CD4-positive, alpha-beta memory T cell (primary cell): ENCODE results near the gene SIK3. TPM values are rescaled to one million over a fixed set of nuclear protein-coding genes. Genes with fewer than 3 reads are reported as not detected.
A peak's percentile ranks its signal among the peaks of the same experiment; 100 is the strongest.

ENCODE experiments used
- CTCF ChIA-PET: fragments of 350-600 bp; sonication (Branson Sonifier 250); formaldehyde crosslinking; loops from one replicate; lab custom pipeline; 2021; ENCODE audit warnings: inconsistent platforms; ENCODE audit not compliant: partially characterized antibody; lab: Charles Lee
- POLR2A ChIA-PET: fragments of 350-600 bp; sonication (Branson Sonifier 250); formaldehyde crosslinking; loops from one replicate; lab custom pipeline; 2021; ENCODE audit not compliant: partially characterized antibody; lab: Charles Lee
- DNase-seq, 5 donors: peaks; one replicate each; pipeline versions ENCODE4 v3.0.0 to v3.0.0-alpha.2; 2020 to 2022; ENCODE audit warnings: mixed read lengths in 1 of 5
- H3K27ac ChIP-seq: one replicate; pipeline ENCODE4 v1.7.0; 2013; ENCODE audit warnings: low read depth, low read length
- H3K27me3 ChIP-seq: 2 replicates; pipeline ENCODE4 v1.7.0; 2013; ENCODE audit warnings: mild to moderate bottlenecking, low read length, moderate library complexity; ENCODE audit not compliant: insufficient read depth
- H3K36me3 ChIP-seq: 2 replicates; pipeline ENCODE4 v1.7.0; 2013; ENCODE audit warnings: mild to moderate bottlenecking, low read length, moderate library complexity; ENCODE audit not compliant: insufficient read depth
- H3K4me1 ChIP-seq: 2 replicates; pipeline ENCODE4 v1.7.0; 2013; ENCODE audit warnings: mild to moderate bottlenecking, low read length, moderate library complexity; ENCODE audit not compliant: insufficient read depth
- H3K4me3 ChIP-seq, 2 donors: one replicate each; pipeline ENCODE4 v1.7.0; 2013; ENCODE audit warnings: low read length in 2 of 2, mild to moderate bottlenecking in 1 of 2
- H3K9me3 ChIP-seq, 2 donors: one replicate each; pipeline ENCODE4 v1.7.0; 2013; ENCODE audit warnings: low read length in 2 of 2, control low read depth in 1 of 2; ENCODE audit not compliant: control insufficient read depth in 1 of 2
- H3K27ac Mint-ChIP-seq, 7 donors: one replicate each; pipeline ENCODE4 v1.8.0; 2020 to 2021; ENCODE audit warnings: mixed read lengths in 7 of 7, mild to moderate bottlenecking in 6 of 7, inconsistent platforms in 3 of 7, moderate library complexity in 3 of 7
- H3K27me3 Mint-ChIP-seq, 2 donors: one replicate each; pipeline ENCODE4 v1.8.0; 2020 to 2021; ENCODE audit warnings: mixed read lengths in 2 of 2
- H3K36me3 Mint-ChIP-seq, 2 donors: one replicate each; pipeline ENCODE4 v1.8.0; 2020 to 2021; ENCODE audit warnings: mixed read lengths in 2 of 2, inconsistent platforms in 1 of 2, mild to moderate bottlenecking in 1 of 2
- H3K4me1 Mint-ChIP-seq, 4 donors: one replicate each; pipeline ENCODE4 v1.8.0; 2020 to 2021; ENCODE audit warnings: mixed read lengths in 4 of 4, mild to moderate bottlenecking in 1 of 4
- H3K4me3 Mint-ChIP-seq, 8 donors: one replicate each; pipeline ENCODE4 v1.8.0; 2020 to 2021; ENCODE audit warnings: mixed read lengths in 8 of 8, mild to moderate bottlenecking in 7 of 8, moderate library complexity in 6 of 8, inconsistent platforms in 3 of 8
- H3K9me3 Mint-ChIP-seq, 8 donors: one replicate each; pipeline ENCODE4 v1.8.0; 2020 to 2021; ENCODE audit warnings: mixed read lengths in 8 of 8, mild to moderate bottlenecking in 5 of 8, inconsistent platforms in 3 of 8, moderate library complexity in 1 of 8
- intact Hi-C: fragments of 100-400 bp; cut with micrococcal nuclease; formaldehyde crosslinking; loops from one replicate; pipeline ENCODE4 v1.15.1; 2023
- polyA plus RNA-seq, 2 donors: library from polyadenylated mRNA; unstranded; fragments of 300-500 nt; fragmentation: Illumina TruSeq; gene quantifications; one replicate each; pipeline ENCODE4 v1.2.3, GENCODE V29; 2021
- total RNA-seq, 2 experiments: library from RNA; stranded (reverse); gene quantifications; one replicate each; pipeline ENCODE4 v1.2.3, GENCODE V29; 2021

The SIK3 gene
- total and polyA plus RNA-seq, 4 experiments from 2014 or later, result 9.7 to 97.5 (median 62.5) TPM

DNA sequence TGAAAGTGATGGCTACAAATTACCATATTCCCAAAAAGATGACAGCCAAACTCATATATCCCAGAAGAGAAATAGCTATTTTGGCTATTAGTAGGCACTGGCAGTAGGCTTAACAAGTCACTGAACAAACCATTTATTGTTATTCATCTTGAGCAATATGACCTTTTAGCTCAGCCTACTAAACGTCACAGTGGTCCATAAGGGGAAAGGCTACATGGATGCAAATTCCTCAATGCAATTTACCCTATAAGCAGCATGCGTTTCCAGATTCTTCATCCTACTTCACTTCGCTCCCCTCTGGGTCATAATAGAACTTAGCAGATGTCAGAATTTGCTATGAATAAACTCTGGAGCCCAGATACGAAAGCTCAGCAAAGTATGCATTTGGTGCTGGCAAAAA, 114.0 kb downstream of the SIK3 start:
- H3K27me3 ChIP-seq, result no peaks in the 10 kb centered on the region
- H3K36me3 ChIP-seq, result no peaks in the 10 kb centered on the region
- H3K4me1 ChIP-seq, result peaks cover 38% of the 10 kb centered on the region
- H3K27ac Mint-ChIP-seq, result peak overlapping the region in 1 of 7 donors; percentile 42
- no peak for DNase-seq
- H3K4me1 Mint-ChIP-seq, result peaks cover 44 to 79% (median 62%) of the 10 kb centered on the region in 4 donors
- H3K27me3 Mint-ChIP-seq, result no peaks in the 10 kb centered on the region
- no peak overlapping the region for H3K4me3 ChIP-seq
- H3K27ac ChIP-seq, result no peak overlapping the region
- intact Hi-C loops, result no loop called here
- H3K9me3 ChIP-seq, result no peaks in the 10 kb centered on the region
- no peaks in the 10 kb centered on the region for H3K9me3 Mint-ChIP-seq
- no peak overlapping the region for H3K4me3 Mint-ChIP-seq
- CTCF ChIA-PET, result interaction anchor here (0.7 kb wide), 1 partner anchor 29 kb away, joined by 3 read pairs; no protein-coding TSS in a partner anchor
- peaks cover 4 to 14% of the 10 kb centered on the region in 2 donors for H3K36me3 Mint-ChIP-seq
- POLR2A ChIA-PET, result interaction anchor here (0.9 to 1.2 kb wide), 3 partner anchors 9 to 13 kb away, joined by 3 read pairs; no protein-coding TSS in a partner anchor

GRCh38 chr11:116981266-116981885, 116.9 kb downstream of the SIK3 start:
- no peak for DNase-seq
- Histone ChIP-seq H3K27me3 (no peaks in the 10 kb centered on the region), H3K9me3 (no peaks in the 10 kb centered on the region), H3K4me1 (peaks cover 17% of the 10 kb centered on the region), H3K4me3 (no peak overlapping the region), H3K27ac (no peak overlapping the region), H3K36me3 (no peaks in the 10 kb centered on the region)
- POLR2A ChIA-PET, result no interaction called here
- Mint-ChIP-seq H3K27me3 (no peaks in the 10 kb centered on the region), H3K4me3 (no peak overlapping the region), H3K9me3 (no peaks in the 10 kb centered on the region), H3K36me3 (peaks cover 4 to 8% of the 10 kb centered on the region in 2 donors), H3K4me1 (peaks cover 27 to 72% (median 48%) of the 10 kb centered on the region in 4 donors), H3K27ac (peak overlapping the region in 6 of 7 donors; percentile 7 to 83 (median 52))
- intact Hi-C loops, result no loop called here
- CTCF ChIA-PET, result no interaction called here

- Mint-ChIP-seq H3K4me3 (peak overlapping the region in 7 of 8 donors; percentile 5 to 63 (median 50)), H3K4me1 (peaks cover 24 to 66% (median 45%) of the 10 kb centered on the region in 4 donors), H3K27ac (peak overlapping the region; percentile 6 to 90 (median 81)), H3K36me3 (peaks cover 7 to 8% of the 10 kb centered on the region in 2 donors), H3K27me3 (no peaks in the 10 kb centered on the region), H3K9me3 (no peaks in the 10 kb centered on the region)
- no peaks in the 10 kb centered on the region for H3K9me3 ChIP-seq
- intact Hi-C loops, result no loop called here
- H3K4me3 ChIP-seq, result no peak overlapping the region
- peaks cover 7% of the 10 kb centered on the region for H3K4me1 ChIP-seq
- H3K36me3 ChIP-seq, result no peaks in the 10 kb centered on the region
- H3K27me3 ChIP-seq, result no peaks in the 10 kb centered on the region
- peak in 1 of 5 donors; percentile 10 for DNase-seq
- ChIA-PET POLR2A (no interaction called here), CTCF (no interaction called here)
- H3K27ac ChIP-seq, result no peak overlapping the region
Observed at GRCh38 chr11:116980136-116980793, 118.0 kb downstream of the SIK3 start.

DNA sequence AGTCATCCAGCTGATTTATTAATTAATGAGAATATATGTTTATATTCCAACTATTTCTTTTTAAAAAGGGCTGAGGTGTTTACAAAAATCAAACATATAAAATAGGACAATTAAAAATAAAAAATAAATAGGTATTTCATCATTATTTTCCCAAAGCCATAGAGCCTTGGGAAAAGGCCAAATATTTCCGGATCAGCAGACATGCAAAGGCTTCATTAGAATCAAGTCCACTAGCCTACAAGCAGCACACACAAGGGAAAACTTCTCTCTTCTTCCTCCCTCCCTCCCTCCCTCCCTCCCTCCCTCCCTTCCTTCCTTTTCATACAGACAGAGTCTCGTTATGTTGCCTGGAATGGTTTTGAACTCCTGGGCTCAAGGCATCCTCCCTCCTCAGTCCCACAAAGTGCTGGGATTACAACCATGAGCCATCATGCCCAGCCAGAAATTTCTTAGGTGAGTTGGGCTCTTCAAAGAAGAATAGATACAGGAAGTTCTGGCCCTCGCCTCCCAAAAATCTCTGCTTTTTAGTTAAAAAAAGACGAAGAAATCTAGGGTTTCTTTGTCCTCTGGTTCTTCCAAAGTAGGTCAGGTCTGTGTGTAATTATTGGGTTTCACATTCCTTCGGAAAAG, 121.2 kb downstream of the SIK3 start:
- no peaks in the 10 kb centered on the region for H3K9me3 ChIP-seq
- H3K27ac ChIP-seq, result no peak overlapping the region
- Mint-ChIP-seq H3K27ac (peak overlapping the region in 1 of 7 donors; percentile 35), H3K36me3 (peaks cover 7 to 8% of the 10 kb centered on the region in 2 donors), H3K4me1 (peaks cover 27 to 66% (median 48%) of the 10 kb centered on the region in 4 donors), H3K27me3 (no peaks in the 10 kb centered on the region), H3K4me3 (no peak overlapping the region), H3K9me3 (no peaks in the 10 kb centered on the region)
- H3K4me3 ChIP-seq, result no peak overlapping the region
- CTCF ChIA-PET, result interaction anchor here (1.1 kb wide), 1 partner anchor 129 kb away, joined by 3 read pairs; no protein-coding TSS in a partner anchor
- DNase-seq, result no peak
- H3K36me3 ChIP-seq, result no peaks in the 10 kb centered on the region
- POLR2A ChIA-PET, result no interaction called here
- H3K4me1 ChIP-seq, result no peaks in the 10 kb centered on the region
- intact Hi-C loops, result no loop called here
- no peaks in the 10 kb centered on the region for H3K27me3 ChIP-seq

DNA sequence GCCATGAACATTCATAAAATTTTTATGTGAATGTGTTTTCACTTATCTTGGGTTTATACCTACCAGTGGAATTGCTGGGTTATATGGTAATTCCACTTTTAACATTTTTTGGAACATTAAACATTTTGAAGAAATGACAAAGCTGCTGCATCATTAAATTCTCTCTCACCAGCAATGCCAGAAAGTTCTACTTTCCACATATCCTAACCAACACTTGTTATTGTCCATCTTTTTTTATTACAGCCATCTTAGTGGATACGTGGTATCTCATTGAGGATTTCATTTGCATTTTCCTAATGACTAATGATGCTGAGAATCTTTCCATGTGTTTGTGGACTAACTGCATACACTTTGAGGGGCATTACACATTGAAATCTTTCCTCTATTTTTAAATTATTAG, 122.6 kb downstream of the SIK3 start:
- Histone ChIP-seq H3K4me3 (no peak overlapping the region), H3K4me1 (no peaks in the 10 kb centered on the region), H3K9me3 (no peaks in the 10 kb centered on the region), H3K27ac (no peak overlapping the region), H3K36me3 (no peaks in the 10 kb centered on the region), H3K27me3 (no peaks in the 10 kb centered on the region)
- Mint-ChIP-seq H3K27me3 (no peaks in the 10 kb centered on the region), H3K9me3 (no peaks in the 10 kb centered on the region), H3K36me3 (peaks cover 3 to 8% of the 10 kb centered on the region in 2 donors), H3K27ac (no peak overlapping the region), H3K4me3 (no peak overlapping the region), H3K4me1 (peaks cover 19 to 59% (median 44%) of the 10 kb centered on the region in 4 donors)
- no peak for DNase-seq
- ChIA-PET POLR2A (no interaction called here), CTCF (no interaction called here)
- intact Hi-C loops, result no loop called here

DNA sequence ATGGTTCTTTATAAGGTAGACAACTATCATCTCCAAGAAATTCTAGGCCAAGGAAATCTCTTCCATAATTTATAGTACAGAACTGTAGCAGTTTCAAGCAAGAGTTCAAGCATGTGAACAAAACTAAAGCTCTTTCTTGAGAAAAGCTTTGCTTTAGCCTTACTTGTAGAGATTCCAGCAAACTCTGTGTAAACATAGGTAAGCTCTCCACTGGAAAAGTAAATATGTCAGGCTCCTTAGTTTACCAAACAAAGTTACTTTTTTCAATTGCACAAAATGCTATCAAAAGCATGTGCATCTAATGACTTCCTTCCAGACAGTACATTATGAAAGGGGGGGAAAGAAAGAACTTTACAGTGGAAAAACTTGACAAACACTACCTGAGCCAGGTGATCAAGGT, 125.0 kb downstream of the SIK3 start:
- Mint-ChIP-seq H3K27me3 (no peaks in the 10 kb centered on the region), H3K9me3 (no peaks in the 10 kb centered on the region), H3K4me1 (peaks cover 20 to 49% (median 40%) of the 10 kb centered on the region in 4 donors), H3K4me3 (no peak overlapping the region), H3K36me3 (peaks cover 2 to 3% of the 10 kb centered on the region in 2 donors), H3K27ac (peak overlapping the region in 4 of 7 donors; percentile 1 to 36 (median 12))
- H3K4me1 ChIP-seq, result peaks cover 6% of the 10 kb centered on the region
- H3K27ac ChIP-seq, result no peak overlapping the region
- POLR2A ChIA-PET, result interaction anchor here (0.8 to 0.9 kb wide), 2 partner anchors 10 to 13 kb away, joined by 3 read pairs; no protein-coding TSS in a partner anchor
- H3K9me3 ChIP-seq, result no peaks in the 10 kb centered on the region
- intact Hi-C loops, result no loop called here
- no peaks in the 10 kb centered on the region for H3K36me3 ChIP-seq
- DNase-seq, result no peak
- H3K27me3 ChIP-seq, result no peaks in the 10 kb centered on the region
- CTCF ChIA-PET, result interaction anchor here (1.0 to 1.5 kb wide), 2 partner anchors 126 to 241 kb away, joined by 3 read pairs; no protein-coding TSS in a partner anchor
- no peak overlapping the region for H3K4me3 ChIP-seq

- H3K27ac Mint-ChIP-seq, result peak overlapping the region in 4 of 7 donors; percentile 9 to 56 (median 30)
- POLR2A ChIA-PET, result interaction anchor here (0.9 kb wide), 1 partner anchor 12 kb away, joined by 3 read pairs; no protein-coding TSS in a partner anchor
- no peak overlapping the region for H3K4me3 Mint-ChIP-seq
Observed at GRCh38 chr11:116972691-116973090, 125.5 kb downstream of the SIK3 start.

More at GRCh38 chr11:116972691-116973090, 125.5 kb downstream of the SIK3 start:
- Histone ChIP-seq H3K4me1 (peaks cover 6% of the 10 kb centered on the region), H3K9me3 (no peaks in the 10 kb centered on the region), H3K4me3 (no peak overlapping the region), H3K27me3 (no peaks in the 10 kb centered on the region), H3K36me3 (no peaks in the 10 kb centered on the region), H3K27ac (no peak overlapping the region)
- H3K9me3 Mint-ChIP-seq, result no peaks in the 10 kb centered on the region
- peaks cover 0 to 3% of the 10 kb centered on the region in 2 donors for H3K36me3 Mint-ChIP-seq
- peaks cover 19 to 51% (median 39%) of the 10 kb centered on the region in 4 donors for H3K4me1 Mint-ChIP-seq
- DNase-seq, result no peak
- CTCF ChIA-PET, result interaction anchor here (1.0 to 1.5 kb wide), 3 partner anchors 14 to 240 kb away, joined by 3 read pairs; no protein-coding TSS in a partner anchor
- H3K27me3 Mint-ChIP-seq, result no peaks in the 10 kb centered on the region
- intact Hi-C loops, result no loop called here
